Fibroblast of lung (primary cell): ENCODE results near the gene OPN4.

ENCODE experiments used
- EZH2 ChIP-seq: IDR thresholded peaks from 2 replicates; pipeline ENCODE4 v1.5.1; 2012; ENCODE audit warnings: low read length, control low read depth, mild to moderate bottlenecking; ENCODE audit errors: missing control alignments
- TF ChIP-seq, protein P1 (sequence below), 2 donors: IDR thresholded peaks in 1 of 2; conservative IDR thresholded peaks in 1 of 2; 1 replicate in 1 of 2; 2 replicates in 1 of 2; pipeline ENCODE4 v1.5.1; 2011 to 2012; ENCODE audit warnings: low read length in 2 of 2, control low read depth in 1 of 2, inconsistent platforms in 1 of 2, low read depth in 1 of 2, mild to moderate bottlenecking in 1 of 2

DNA sequence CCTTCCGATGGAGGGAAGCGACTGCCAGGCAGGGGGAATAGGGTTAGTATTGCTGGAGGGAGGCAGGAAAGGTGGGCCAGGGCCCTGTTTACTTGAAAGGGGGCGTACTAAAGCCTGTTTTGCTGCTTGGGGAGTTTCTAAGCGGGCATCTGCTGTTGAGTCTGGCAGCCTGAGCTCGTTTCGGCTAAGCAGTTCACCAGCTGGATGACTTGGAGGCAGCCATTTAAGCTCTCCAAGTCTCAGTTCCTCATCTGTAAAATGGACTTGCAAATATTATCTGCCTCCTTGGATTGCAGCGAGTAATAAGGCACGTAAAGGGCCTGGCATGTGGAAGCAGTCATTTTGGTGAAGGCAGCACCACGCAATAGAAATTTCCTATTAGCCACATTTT lies 58.0 kb downstream of the OPN4 start:
- TF ChIP-seq, protein P1, sequence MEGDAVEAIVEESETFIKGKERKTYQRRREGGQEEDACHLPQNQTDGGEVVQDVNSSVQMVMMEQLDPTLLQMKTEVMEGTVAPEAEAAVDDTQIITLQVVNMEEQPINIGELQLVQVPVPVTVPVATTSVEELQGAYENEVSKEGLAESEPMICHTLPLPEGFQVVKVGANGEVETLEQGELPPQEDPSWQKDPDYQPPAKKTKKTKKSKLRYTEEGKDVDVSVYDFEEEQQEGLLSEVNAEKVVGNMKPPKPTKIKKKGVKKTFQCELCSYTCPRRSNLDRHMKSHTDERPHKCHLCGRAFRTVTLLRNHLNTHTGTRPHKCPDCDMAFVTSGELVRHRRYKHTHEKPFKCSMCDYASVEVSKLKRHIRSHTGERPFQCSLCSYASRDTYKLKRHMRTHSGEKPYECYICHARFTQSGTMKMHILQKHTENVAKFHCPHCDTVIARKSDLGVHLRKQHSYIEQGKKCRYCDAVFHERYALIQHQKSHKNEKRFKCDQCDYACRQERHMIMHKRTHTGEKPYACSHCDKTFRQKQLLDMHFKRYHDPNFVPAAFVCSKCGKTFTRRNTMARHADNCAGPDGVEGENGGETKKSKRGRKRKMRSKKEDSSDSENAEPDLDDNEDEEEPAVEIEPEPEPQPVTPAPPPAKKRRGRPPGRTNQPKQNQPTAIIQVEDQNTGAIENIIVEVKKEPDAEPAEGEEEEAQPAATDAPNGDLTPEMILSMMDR (conservative IDR thresholded peaks at IDR 0.05 in 1 of 2, IDR thresholded peaks at IDR 0.05 in 1 of 2; ENCODE audit: low read depth in 1 of 2, low read length in 2 of 2): no peak
- TF ChIP-seq EZH2: no peak
